ENCODE measurements around the gene PACSIN2. TPM values are rescaled to one million over a fixed set of nuclear protein-coding genes. Genes with fewer than 3 reads are reported as not detected.

The PACSIN2 gene
- total and polyA plus RNA-seq, 8 donors, result 45.1 to 109 (median 95.4) TPM

DNA sequence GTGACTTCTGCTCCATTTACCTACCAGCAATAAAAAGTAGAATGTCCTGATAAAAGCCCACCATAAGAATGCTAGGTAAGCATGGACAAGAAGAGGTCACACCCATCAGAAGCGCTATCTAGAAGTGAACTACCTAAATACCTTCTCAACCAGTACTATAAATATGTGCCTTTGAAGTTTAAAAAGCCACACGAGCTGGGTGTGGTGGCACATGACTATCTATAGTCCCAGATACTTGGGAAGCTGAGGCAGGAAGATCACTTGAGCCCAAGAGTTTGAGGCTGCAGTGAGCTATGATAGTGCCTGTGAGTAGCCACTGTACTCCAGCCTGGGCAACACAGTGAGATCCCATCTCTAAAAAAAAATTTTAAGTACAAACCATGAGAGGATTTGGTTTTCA, 66.7 kb downstream of the PACSIN2 start:
- DNase-seq (no peak), ATAC-seq (no peak), FAIRE-seq (no peak)
- Histone ChIP-seq H3K4me1 (peaks cover 33 to 62% (median 43%) of the 10 kb centered on the region in 3 donors), H3K27ac (peak overlapping the region in 3 of 4 donors; percentile 53 to 77 (median 62)), H3K4me3 (no peak overlapping the region), H3K36me3 (no peaks in the 10 kb centered on the region), H3K9me3 (no peaks in the 10 kb centered on the region), H3K27me3 (no peaks in the 10 kb centered on the region)
- intact Hi-C loops (cut with DNase I), result no loop called here
- TF ChIP-seq, protein P1, sequence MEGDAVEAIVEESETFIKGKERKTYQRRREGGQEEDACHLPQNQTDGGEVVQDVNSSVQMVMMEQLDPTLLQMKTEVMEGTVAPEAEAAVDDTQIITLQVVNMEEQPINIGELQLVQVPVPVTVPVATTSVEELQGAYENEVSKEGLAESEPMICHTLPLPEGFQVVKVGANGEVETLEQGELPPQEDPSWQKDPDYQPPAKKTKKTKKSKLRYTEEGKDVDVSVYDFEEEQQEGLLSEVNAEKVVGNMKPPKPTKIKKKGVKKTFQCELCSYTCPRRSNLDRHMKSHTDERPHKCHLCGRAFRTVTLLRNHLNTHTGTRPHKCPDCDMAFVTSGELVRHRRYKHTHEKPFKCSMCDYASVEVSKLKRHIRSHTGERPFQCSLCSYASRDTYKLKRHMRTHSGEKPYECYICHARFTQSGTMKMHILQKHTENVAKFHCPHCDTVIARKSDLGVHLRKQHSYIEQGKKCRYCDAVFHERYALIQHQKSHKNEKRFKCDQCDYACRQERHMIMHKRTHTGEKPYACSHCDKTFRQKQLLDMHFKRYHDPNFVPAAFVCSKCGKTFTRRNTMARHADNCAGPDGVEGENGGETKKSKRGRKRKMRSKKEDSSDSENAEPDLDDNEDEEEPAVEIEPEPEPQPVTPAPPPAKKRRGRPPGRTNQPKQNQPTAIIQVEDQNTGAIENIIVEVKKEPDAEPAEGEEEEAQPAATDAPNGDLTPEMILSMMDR (IDR thresholded peaks at IDR 0.05), result no peak
- 77 to 80% methylated on average over 2 of the region's 2 CpGs for WGBS, 2 donors

DNA sequence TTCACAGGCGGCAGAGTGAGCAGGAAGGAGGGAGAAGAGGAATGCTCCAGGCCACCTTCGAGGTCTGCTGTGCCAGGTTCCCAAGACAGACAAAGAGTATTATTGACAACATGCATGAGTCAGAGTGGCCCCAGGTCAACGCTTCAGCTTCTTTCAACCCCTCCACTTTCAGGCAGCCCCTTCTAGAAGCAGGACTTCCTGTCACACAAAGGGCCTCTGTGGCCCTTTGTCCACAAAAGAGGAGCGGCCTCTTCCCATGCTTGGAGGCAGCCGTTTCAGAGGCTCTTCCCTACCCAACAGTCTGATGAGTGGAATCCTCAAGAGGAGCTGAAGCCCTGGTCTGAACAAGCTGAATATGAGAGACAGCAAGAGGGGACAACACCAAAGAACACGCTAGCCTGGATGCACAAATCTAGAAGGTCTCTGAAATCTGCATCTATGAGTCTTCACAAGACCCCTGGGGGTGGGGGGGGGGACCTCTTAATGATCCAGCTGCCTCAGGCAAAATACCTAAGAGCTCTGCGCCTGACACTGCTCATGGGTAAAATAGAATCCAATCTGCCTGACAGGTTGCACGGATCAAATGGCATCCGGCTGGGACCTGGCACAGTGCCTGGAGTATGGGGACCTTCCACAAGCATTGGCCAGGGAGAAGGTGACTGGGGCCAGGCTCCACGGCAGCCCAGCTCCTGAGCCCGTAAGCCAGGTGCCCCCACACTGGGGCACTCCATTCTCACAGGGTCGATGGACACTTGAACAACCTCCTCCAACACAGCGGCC, 67.5 kb downstream of the PACSIN2 start:
- ATAC-seq (peak; percentile 49 to 79 (median 75)), DNase-seq (peak; percentile 75 to 94 (median 84)), FAIRE-seq (no peak)
- intact Hi-C loops (cut with DNase I), result no loop called here
- WGBS, 2 donors, result 33 to 39% methylated on average over 13 of the region's 13 CpGs
- Histone ChIP-seq H3K27ac (peak overlapping the region in 3 of 4 donors; percentile 53 to 77 (median 62)), H3K9me3 (no peaks in the 10 kb centered on the region), H3K36me3 (no peaks in the 10 kb centered on the region), H3K4me1 (peaks cover 33 to 61% (median 50%) of the 10 kb centered on the region in 3 donors), H3K4me3 (no peak overlapping the region), H3K27me3 (no peaks in the 10 kb centered on the region)
- TF ChIP-seq, protein P1 (IDR thresholded peaks at IDR 0.05), result no peak

DNA sequence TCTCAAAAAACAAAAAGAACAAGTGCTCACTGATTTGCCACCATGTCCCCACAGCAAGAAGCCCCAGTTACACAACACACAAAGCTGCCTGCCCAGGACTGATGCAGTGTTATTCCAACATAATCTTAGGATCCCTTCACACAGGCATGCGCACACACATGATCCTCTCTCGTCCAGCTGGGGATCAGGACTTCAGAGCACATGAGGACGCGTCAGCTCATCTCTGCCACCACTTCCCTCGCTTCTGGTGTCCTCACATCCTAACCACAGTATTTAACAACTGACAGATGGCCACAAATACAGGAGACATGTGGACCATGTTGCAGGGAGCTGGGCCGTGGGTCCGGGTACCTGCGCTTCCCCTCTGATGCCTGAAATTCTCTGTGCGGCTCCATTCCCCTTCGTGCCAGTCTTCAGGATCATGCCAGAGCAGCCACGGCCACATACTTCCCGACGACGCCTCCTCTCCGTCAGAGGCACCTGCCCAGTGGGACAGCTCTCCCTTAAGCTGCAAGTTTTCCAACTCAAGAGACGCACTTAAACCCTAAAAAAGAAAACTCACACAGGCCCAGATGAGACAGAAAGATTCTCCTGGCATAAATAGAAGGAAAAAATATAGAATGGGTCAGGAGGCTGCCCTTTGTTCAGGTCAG, 68.3 kb downstream of the PACSIN2 start:
- intact Hi-C loops (cut with DNase I), result no loop called here
- DNase-seq (peak in 1 of 6 donors; percentile 28), FAIRE-seq (no peak), ATAC-seq (no peak)
- no peaks in the 10 kb centered on the region for H3K36me3 ChIP-seq
- no peaks in the 10 kb centered on the region for H3K27me3 ChIP-seq
- H3K4me1 ChIP-seq, result peaks cover 33 to 56% (median 47%) of the 10 kb centered on the region in 3 donors
- no peaks in the 10 kb centered on the region for H3K9me3 ChIP-seq
- TF ChIP-seq, protein P1 (IDR thresholded peaks at IDR 0.05), result no peak
- H3K27ac ChIP-seq, result peak overlapping the region in 3 of 4 donors; percentile 53 to 77 (median 62)
- 79 to 87% methylated on average over 16 of the region's 16 CpGs for WGBS, 2 donors
- H3K4me3 ChIP-seq, result no peak overlapping the region

DNA sequence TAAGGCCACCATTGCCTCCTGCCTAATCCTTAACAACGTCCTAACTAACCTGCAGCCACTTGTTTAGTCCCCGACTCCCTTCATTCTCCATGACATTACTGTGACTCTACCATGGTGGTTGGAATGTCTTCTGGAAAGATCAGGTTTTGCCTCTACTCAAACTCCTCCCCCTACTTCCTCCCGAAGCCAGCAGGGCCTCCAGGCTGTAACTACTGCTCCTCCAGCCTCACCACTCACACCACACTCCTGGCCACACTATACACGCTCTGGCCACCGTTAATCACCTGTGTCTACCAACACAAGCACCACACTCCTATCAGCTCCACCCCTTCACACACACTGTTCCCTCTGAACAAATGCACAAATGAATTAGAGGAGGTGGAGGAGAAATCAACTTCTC, 69.2 kb downstream of the PACSIN2 start:
- 41 to 44% methylated on average over 5 of the region's 5 CpGs for WGBS, 2 donors
- intact Hi-C loops (cut with DNase I), result no loop called here
- TF ChIP-seq, protein P1 (IDR thresholded peaks at IDR 0.05), result no peak
- Histone ChIP-seq H3K27ac (peak overlapping the region in 2 of 4 donors; percentile 62 to 77), H3K36me3 (no peaks in the 10 kb centered on the region), H3K27me3 (no peaks in the 10 kb centered on the region), H3K4me1 (peaks cover 37 to 55% (median 43%) of the 10 kb centered on the region in 3 donors), H3K9me3 (no peaks in the 10 kb centered on the region), H3K4me3 (no peak overlapping the region)
- FAIRE-seq (no peak), DNase-seq (peak in 1 of 6 donors; percentile 18), ATAC-seq (peak; percentile 13 to 35 (median 22))

Measured in pancreas (tissue), 10 donors.